ENCODE measurements around the gene POU2F1.
"Not testable (repeated sequence)": the region's sequence is repeated elsewhere in the genome, so short reads cannot be mapped to it uniquely, and the experiment has no call there.

POU2F1 gene

GRCh38 chr1:167233373-167233772 lies 12.7 kb downstream of the POU2F1 start:
- DNase-seq = no peak

- DNase-seq = no peak
These were observed 16.3 kb downstream of the POU2F1 start for GRCh38 chr1:167237000-167237399.

- DNase-seq = no peak
These were observed 18.0 kb downstream of the POU2F1 start for GRCh38 chr1:167238713-167239112.

- no peak for DNase-seq
These were observed 18.6 kb downstream of the POU2F1 start for GRCh38 chr1:167239257-167239656.

GRCh38 chr1:167244244-167244643 lies 23.6 kb downstream of the POU2F1 start:
- DNase-seq = no peak

GRCh38 chr1:167245168-167245567 lies 24.5 kb downstream of the POU2F1 start:
- not testable (repeated sequence) for DNase-seq

GRCh38 chr1:167246971-167247370 lies 26.3 kb downstream of the POU2F1 start:
- DNase-seq = no peak

GRCh38 chr1:167247754-167248153 lies 27.1 kb downstream of the POU2F1 start:
- DNase-seq = no peak

GRCh38 chr1:167248707-167249642 lies 28.3 kb downstream of the POU2F1 start:
- DNase-seq = no peak

GRCh38 chr1:167249702-167250101 lies 29.0 kb downstream of the POU2F1 start:
- DNase-seq = no peak

- DNase-seq = no peak
These were observed 29.8 kb downstream of the POU2F1 start for GRCh38 chr1:167250482-167250881.

GRCh38 chr1:167251472-167251871 lies 30.8 kb downstream of the POU2F1 start:
- DNase-seq = no peak

- no peak for DNase-seq
These were observed 32.3 kb downstream of the POU2F1 start for GRCh38 chr1:167252986-167253385.

GRCh38 chr1:167258858-167259257 lies 38.2 kb downstream of the POU2F1 start:
- no peak for DNase-seq

GRCh38 chr1:167262836-167263235 lies 42.1 kb downstream of the POU2F1 start:
- DNase-seq = no peak

- no peak for DNase-seq
These were observed 42.7 kb downstream of the POU2F1 start for GRCh38 chr1:167263344-167263743.

GRCh38 chr1:167263819-167264464 lies 43.3 kb downstream of the POU2F1 start:
- no peak for DNase-seq

- no peak for DNase-seq
These were observed 46.3 kb downstream of the POU2F1 start for GRCh38 chr1:167266965-167267364.

- peak; percentile 51 for DNase-seq
These were observed 47.7 kb downstream of the POU2F1 start for GRCh38 chr1:167268347-167268787.

- no peak for DNase-seq
These were observed 49.8 kb downstream of the POU2F1 start for GRCh38 chr1:167270349-167271092.

- no peak for DNase-seq
These were observed 51.8 kb downstream of the POU2F1 start for GRCh38 chr1:167272369-167272957.

GRCh38 chr1:167273027-167273800 lies 52.5 kb downstream of the POU2F1 start:
- no peak for DNase-seq
